Activated naive CD4-positive, alpha-beta T cell treated with anti-CD3 and anti-CD28 coated beads, Interleukin-2, amount 50 U/mL, for 24 hours (primary cell): Measurements from ENCODE around the gene KDELR1.

Source experiments
- H3K27ac Mint-ChIP-seq: one replicate; pipeline ENCODE4 v1.8.0; 2021; ENCODE audit warnings: mild to moderate bottlenecking, mixed read lengths
- H3K27me3 Mint-ChIP-seq: one replicate; pipeline ENCODE4 v1.8.0; 2021; ENCODE audit warnings: mixed read lengths
- H3K36me3 Mint-ChIP-seq: one replicate; pipeline ENCODE4 v1.8.0; 2021; ENCODE audit warnings: mixed read lengths
- H3K4me1 Mint-ChIP-seq: one replicate; pipeline ENCODE4 v1.8.0; 2021; ENCODE audit warnings: mixed read lengths
- H3K4me3 Mint-ChIP-seq: one replicate; pipeline ENCODE4 v1.8.0; 2021; ENCODE audit warnings: mild to moderate bottlenecking, mixed read lengths
- H3K9me3 Mint-ChIP-seq: one replicate; pipeline ENCODE4 v1.8.0; 2021; ENCODE audit warnings: mixed read lengths

The KDELR1 gene

GRCh38 chr19:48364598-48365348, 26.6 kb downstream of the KDELR1 start:
- H3K9me3 Mint-ChIP-seq, result no peaks in the 10 kb centered on the region
- H3K27me3 Mint-ChIP-seq, result no peaks in the 10 kb centered on the region
- no peak overlapping the region for H3K27ac Mint-ChIP-seq
- H3K36me3 Mint-ChIP-seq, result no peaks in the 10 kb centered on the region
- H3K4me3 Mint-ChIP-seq, result peak overlapping the region; percentile 96
- H3K4me1 Mint-ChIP-seq, result peaks cover 6% of the 10 kb centered on the region

- H3K27ac Mint-ChIP-seq, result peak within 1 kb of the TSS; percentile 93
- no peaks in the 10 kb centered on the region for H3K9me3 Mint-ChIP-seq
- peaks cover 6% of the 10 kb centered on the region for H3K4me1 Mint-ChIP-seq
- H3K27me3 Mint-ChIP-seq, result no peaks in the 10 kb centered on the region
- H3K36me3 Mint-ChIP-seq, result peaks cover 2% of the 10 kb centered on the region
- peak within 1 kb of the TSS; percentile 96 for H3K4me3 Mint-ChIP-seq
Measured at GRCh38 chr19:48363810-48364597, 27.3 kb downstream of the KDELR1 start, which contains the start of the genes SYNGR4 and TMEM143. TSS of gene SYNGR4 (plus strand) at chr19:48364367. CDS start at chr19:48365843, 1,476 bp downstream. TSS of gene TMEM143 (minus strand) at chr19:48363940. CDS start at chr19:48363920, 20 bp downstream.

- no peaks in the 10 kb centered on the region for H3K27me3 Mint-ChIP-seq
- peaks cover 6% of the 10 kb centered on the region for H3K4me1 Mint-ChIP-seq
- peaks cover 4% of the 10 kb centered on the region for H3K36me3 Mint-ChIP-seq
- H3K4me3 Mint-ChIP-seq, result peak overlapping the region; percentile 96
- peak overlapping the region; percentile 93 for H3K27ac Mint-ChIP-seq
- no peaks in the 10 kb centered on the region for H3K9me3 Mint-ChIP-seq
Measured at GRCh38 chr19:48363500-48363809, 27.9 kb downstream of the KDELR1 start.

GRCh38 chr19:48362716-48363499, 28.4 kb downstream of the KDELR1 start:
- H3K27me3 Mint-ChIP-seq, result no peaks in the 10 kb centered on the region
- H3K36me3 Mint-ChIP-seq, result peaks cover 5% of the 10 kb centered on the region
- H3K27ac Mint-ChIP-seq, result no peak overlapping the region
- peaks cover 6% of the 10 kb centered on the region for H3K4me1 Mint-ChIP-seq
- peak overlapping the region; percentile 96 for H3K4me3 Mint-ChIP-seq
- H3K9me3 Mint-ChIP-seq, result no peaks in the 10 kb centered on the region

- no peak overlapping the region for H3K4me3 Mint-ChIP-seq
- no peak overlapping the region for H3K27ac Mint-ChIP-seq
- peaks cover 6% of the 10 kb centered on the region for H3K36me3 Mint-ChIP-seq
- peaks cover 6% of the 10 kb centered on the region for H3K4me1 Mint-ChIP-seq
- no peaks in the 10 kb centered on the region for H3K27me3 Mint-ChIP-seq
- H3K9me3 Mint-ChIP-seq, result no peaks in the 10 kb centered on the region
Measured at GRCh38 chr19:48361912-48362311, 29.4 kb downstream of the KDELR1 start.

- H3K36me3 Mint-ChIP-seq, result peaks cover 6% of the 10 kb centered on the region
- H3K4me3 Mint-ChIP-seq, result no peak overlapping the region
- peaks cover 6% of the 10 kb centered on the region for H3K4me1 Mint-ChIP-seq
- H3K9me3 Mint-ChIP-seq, result no peaks in the 10 kb centered on the region
- H3K27ac Mint-ChIP-seq, result no peak overlapping the region
- H3K27me3 Mint-ChIP-seq, result no peaks in the 10 kb centered on the region
Measured at GRCh38 chr19:48359123-48359522, 32.2 kb downstream of the KDELR1 start.

GRCh38 chr19:48355365-48355954, 35.9 kb downstream of the KDELR1 start:
- H3K27ac Mint-ChIP-seq, result no peak overlapping the region
- no peak overlapping the region for H3K4me3 Mint-ChIP-seq
- H3K4me1 Mint-ChIP-seq, result peaks cover 4% of the 10 kb centered on the region
- H3K36me3 Mint-ChIP-seq, result peaks cover 6% of the 10 kb centered on the region
- H3K27me3 Mint-ChIP-seq, result no peaks in the 10 kb centered on the region
- no peaks in the 10 kb centered on the region for H3K9me3 Mint-ChIP-seq

GRCh38 chr19:48354332-48354992, 36.9 kb downstream of the KDELR1 start:
- Mint-ChIP-seq H3K4me1 (peaks cover 4% of the 10 kb centered on the region), H3K4me3 (no peak overlapping the region), H3K27ac (no peak overlapping the region), H3K9me3 (no peaks in the 10 kb centered on the region), H3K27me3 (no peaks in the 10 kb centered on the region), H3K36me3 (peaks cover 6% of the 10 kb centered on the region)

GRCh38 chr19:48353677-48354076, 37.7 kb downstream of the KDELR1 start:
- peaks cover 5% of the 10 kb centered on the region for H3K36me3 Mint-ChIP-seq
- H3K9me3 Mint-ChIP-seq, result no peaks in the 10 kb centered on the region
- peaks cover 4% of the 10 kb centered on the region for H3K4me1 Mint-ChIP-seq
- no peaks in the 10 kb centered on the region for H3K27me3 Mint-ChIP-seq
- no peak overlapping the region for H3K27ac Mint-ChIP-seq
- H3K4me3 Mint-ChIP-seq, result no peak overlapping the region

GRCh38 chr19:48351341-48351752, 40.0 kb downstream of the KDELR1 start:
- Mint-ChIP-seq H3K36me3 (no peaks in the 10 kb centered on the region), H3K4me1 (peaks cover 4% of the 10 kb centered on the region), H3K27me3 (no peaks in the 10 kb centered on the region), H3K27ac (no peak overlapping the region), H3K4me3 (no peak overlapping the region), H3K9me3 (no peaks in the 10 kb centered on the region)

- Mint-ChIP-seq H3K9me3 (no peaks in the 10 kb centered on the region), H3K27me3 (no peaks in the 10 kb centered on the region), H3K4me1 (peaks cover 4% of the 10 kb centered on the region), H3K4me3 (no peak overlapping the region), H3K27ac (no peak overlapping the region), H3K36me3 (no peaks in the 10 kb centered on the region)
Measured at GRCh38 chr19:48350856-48351255, 40.5 kb downstream of the KDELR1 start.

- no peaks in the 10 kb centered on the region for H3K36me3 Mint-ChIP-seq
- no peak overlapping the region for H3K4me3 Mint-ChIP-seq
- H3K4me1 Mint-ChIP-seq, result peaks cover 4% of the 10 kb centered on the region
- H3K27ac Mint-ChIP-seq, result no peak overlapping the region
- H3K9me3 Mint-ChIP-seq, result no peaks in the 10 kb centered on the region
- no peaks in the 10 kb centered on the region for H3K27me3 Mint-ChIP-seq
Measured at GRCh38 chr19:48348737-48349136, 42.6 kb downstream of the KDELR1 start.

- Mint-ChIP-seq H3K27me3 (no peaks in the 10 kb centered on the region), H3K4me3 (no peak overlapping the region), H3K36me3 (peaks cover 3% of the 10 kb centered on the region), H3K9me3 (no peaks in the 10 kb centered on the region), H3K4me1 (peaks cover 4% of the 10 kb centered on the region), H3K27ac (no peak overlapping the region)
Measured at GRCh38 chr19:48348045-48348444, 43.3 kb downstream of the KDELR1 start.

- H3K4me1 Mint-ChIP-seq, result peaks cover 2% of the 10 kb centered on the region
- H3K36me3 Mint-ChIP-seq, result peaks cover 3% of the 10 kb centered on the region
- H3K27ac Mint-ChIP-seq, result no peak overlapping the region
- no peak overlapping the region for H3K4me3 Mint-ChIP-seq
- no peaks in the 10 kb centered on the region for H3K27me3 Mint-ChIP-seq
- no peaks in the 10 kb centered on the region for H3K9me3 Mint-ChIP-seq
Measured at GRCh38 chr19:48346191-48346590, 45.2 kb downstream of the KDELR1 start.

GRCh38 chr19:48344892-48345291, 46.5 kb downstream of the KDELR1 start:
- Mint-ChIP-seq H3K27ac (no peak overlapping the region), H3K4me3 (no peak overlapping the region), H3K36me3 (peaks cover 3% of the 10 kb centered on the region), H3K9me3 (no peaks in the 10 kb centered on the region), H3K4me1 (no peaks in the 10 kb centered on the region), H3K27me3 (no peaks in the 10 kb centered on the region)
